Heart left ventricle (tissue), 16 donors: Measurements from ENCODE around the gene G3BP1. TPM values are rescaled to one million over a fixed set of nuclear protein-coding genes. Genes with fewer than 3 reads are reported as not detected.

Source experiments
- ATAC-seq, 4 donors: fragments of 200-7000 bp; cut with Tn5 transposase; one replicate each; pipeline ENCODE4 v1.9.1; 2020 to 2022; ENCODE audit warnings: moderate library complexity in 4 of 4, mild to moderate bottlenecking in 3 of 4, moderate number of reproducible peaks in 1 of 4
- DNase-seq, 5 donors: peaks; one replicate each; pipeline ENCODE4 v3.0.0-alpha.2; 2020
- H3K27ac ChIP-seq, 12 donors: fragments of 200-600 bp; sonication (generic) in 4 of 12; one replicate each; pipeline versions ENCODE4 v1.5.0 to v1.8.0; 2016 to 2022; ENCODE audit warnings: mild to moderate bottlenecking in 2 of 12
- H3K27me3 ChIP-seq, 9 donors: fragments of 200-600 bp; sonication (generic) in 2 of 9; one replicate each; pipeline versions ENCODE4 v1.5.1 to v1.8.0; 2016 to 2022; ENCODE audit warnings: mild to moderate bottlenecking in 3 of 9
- H3K36me3 ChIP-seq, 9 donors: fragments of 200-600 bp; sonication (generic) in 2 of 9; one replicate each; pipeline versions ENCODE4 v1.5.0 to v1.8.0; 2018 to 2022; ENCODE audit warnings: mild to moderate bottlenecking in 2 of 9
- H3K4me1 ChIP-seq, 12 donors: fragments of 200-600 bp; sonication (generic) in 4 of 12; one replicate each; pipeline versions ENCODE4 v1.5.0 to v1.8.0; 2016 to 2022; ENCODE audit warnings: mild to moderate bottlenecking in 3 of 12
- H3K4me3 ChIP-seq, 12 donors: fragments of 200-600 bp; sonication (generic) in 4 of 12; one replicate each; pipeline versions ENCODE4 v1.5.0 to v1.8.0; 2017 to 2022; ENCODE audit warnings: mild to moderate bottlenecking in 9 of 12, moderate library complexity in 4 of 12
- H3K9me3 ChIP-seq, 12 donors: fragments of 200-600 bp; sonication (generic) in 4 of 12; one replicate each; pipeline versions ENCODE4 v1.5.0 to v1.8.0; 2016 to 2022; ENCODE audit warnings: mild to moderate bottlenecking in 1 of 12
- CTCF ChIP-seq, 12 donors: fragments of 200-600 bp; sonication (generic) in 4 of 12; IDR thresholded peaks; one replicate each; pipeline versions ENCODE4 v1.5.0 to v1.8.0; 2018 to 2022; ENCODE audit warnings: antibody characterized with exemption in 12 of 12, mild to moderate bottlenecking in 5 of 12
- POLR2A ChIP-seq, 2 donors: fragments of 450-650 bp; IDR thresholded peaks; one replicate each; pipeline ENCODE4 v1.6.1; 2017; ENCODE audit warnings: antibody characterized with exemption in 2 of 2, mild to moderate bottlenecking in 2 of 2, moderate library complexity in 2 of 2
- WGBS, 4 donors: extraction: QIAGEN DNeasy Blood & Tissue Kit in 2 of 4; methylation state at CpG; one replicate each; pipeline versions ENCODE4 v1.1.5 to v1.1.7; 2013 to 2018; 5-methylcytosine and 5-hydroxymethylcytosine counted together
- intact Hi-C, 10 donors: fragments of 100-400 bp; cut with DNase I; formaldehyde crosslinking; loops; one replicate each; pipeline versions ENCODE4 v1.11.1 to v1.14.2; 2022
- polyA plus RNA-seq, 2 donors: library from polyadenylated mRNA; stranded (reverse); fragments of 200-250 nt; gene quantifications; one replicate each; pipeline ENCODE4 v1.2.3, GENCODE V29; 2013
- total RNA-seq, 9 donors: library from RNA; depleted of rRNA in 2 of 9; stranded (reverse); fragments of >200 nt in 2 of 9; fragmentation: NEBNext Ultra II Directional in 3 of 9; extraction: Animal tissue kit (Norgen Biotek cat#: 25700) in 3 of 9; gene quantifications; one replicate each; pipeline versions ENCODE4 v1.1.0 to v1.2.4, GENCODE V29; 2016 to 2023
- donor health status: ischemic (EF 13 %, LVEDD 7.1; RV severe dilation, severe dysfunction).
- donor health status: healthy with polysubstance abuse.
- donor health status: DM: no; HTN: yes; CAD: no.
- donor health status: DM: no; HTN: no; CAD: no.
- donor health status: ischemic (EF 25% LVEDD 6.9; RV normal size, moderate dysfunction).
- donor health status: ischemic (EF 25% LVEDD 5.7; RV mildly dilated, moderate dysfunction).
- donor health status: healthy.
- donor health status: DM: yes; HTN: yes; CAD: no.
- donor health status: ischemic (EF 35%, LVEDD 5.7; RV mildly dilated, moderate dysfunction).
- donor health status: nonischemic (EF 11% LVEDD 7.7; RV severe dilation, severe dysfunction).
- donor health status: DM: yes; HTN: yes; CAD: no.
- donor health status: PGD.
- donor health status: ischemic (EF 29% LVEDD 5.4; RV normal size, mild dysfunction).
- donor health status: nonischemic (EF 23%, LVEDD 6.1; RV moderate dilation, normal function).

Gene G3BP1
- total and polyA plus RNA-seq, 11 donors, result 12.7 to 133 (median 96.4) TPM

- DNase-seq (peak; percentile 82 to 88 (median 85)), ATAC-seq (peak; percentile 8 to 33 (median 25))
- no peaks in the 10 kb centered on the region for H3K9me3 ChIP-seq
- intact Hi-C loops, result loop anchor here in 1 of 10 donors (5.0 kb wide), 1 partner anchor 42 kb away; no protein-coding TSS in a partner anchor
- TF ChIP-seq POLR2A (IDR thresholded peaks at IDR 0.05) (no peak), CTCF (IDR thresholded peaks at IDR 0.05) (no peak)
- 4 to 6% (median 5%) methylated on average over 51 to 75 of the region's 75 CpGs for WGBS, 4 donors
- peak overlapping the region; percentile 96 to 100 (median 98) for H3K27ac ChIP-seq
- peak overlapping the region; percentile 36 to 85 (median 70) for H3K4me3 ChIP-seq
- no peaks in the 10 kb centered on the region for H3K36me3 ChIP-seq
- peaks cover 0 to 44% (median 34%) of the 10 kb centered on the region in 12 donors for H3K4me1 ChIP-seq
- H3K27me3 ChIP-seq, result no peaks in the 10 kb centered on the region
Observed at GRCh38 chr5:151770383-151771258, 1.1 kb upstream of the G3BP1 start.

GRCh38 chr5:151772029-151772845 lies 483 bp downstream of the G3BP1 start:
- WGBS, 4 donors, result 0 to 1% (median 0%) methylated on average over 32 to 87 of the region's 87 CpGs
- Histone ChIP-seq H3K4me3 (peak overlapping the region; percentile 56 to 93 (median 76)), H3K36me3 (peaks cover 0 to 14% (median 0%) of the 10 kb centered on the region in 9 donors), H3K4me1 (peaks cover 2 to 60% (median 50%) of the 10 kb centered on the region in 12 donors), H3K27me3 (no peaks in the 10 kb centered on the region), H3K9me3 (no peaks in the 10 kb centered on the region), H3K27ac (peak overlapping the region; percentile 20 to 92 (median 90))
- ATAC-seq (peak in 2 of 4 donors; percentile 14 to 22), DNase-seq (peak; percentile 37 to 72 (median 49))
- intact Hi-C loops, result loop anchor here in 1 of 10 donors (5.0 kb wide), 1 partner anchor 40 kb away; no protein-coding TSS in a partner anchor
- TF ChIP-seq CTCF (IDR thresholded peaks at IDR 0.05) (no peak), POLR2A (IDR thresholded peaks at IDR 0.05) (no peak)

GRCh38 chr5:151772846-151773561 lies 1.2 kb downstream of the G3BP1 start:
- no peak for TF ChIP-seq POLR2A (IDR thresholded peaks at IDR 0.05)
- TF ChIP-seq CTCF (IDR thresholded peaks at IDR 0.05), result no peak
- Histone ChIP-seq H3K36me3 (peaks cover 0 to 22% (median 6%) of the 10 kb centered on the region in 9 donors), H3K27me3 (no peaks in the 10 kb centered on the region), H3K9me3 (no peaks in the 10 kb centered on the region), H3K4me1 (peaks cover 2 to 66% (median 57%) of the 10 kb centered on the region in 12 donors), H3K4me3 (peak overlapping the region; percentile 56 to 93 (median 76)), H3K27ac (peak overlapping the region in 11 of 12 donors; percentile 81 to 92 (median 90))
- ATAC-seq, result no peak
- WGBS, 4 donors, result 1 to 3% (median 2%) methylated on average over 18 of the region's 18 CpGs
- intact Hi-C loops, result loop anchor here in 1 of 10 donors (5.0 kb wide), 1 partner anchor 39 kb away; no protein-coding TSS in a partner anchor
- DNase-seq, result peak in 1 of 5 donors; percentile 38
